SH-SY5Y (cell line): ENCODE results near the gene KIAA1549.

ENCODE experiments used
- GATA2 ChIP-seq: IDR thresholded peaks from 2 replicates; pipeline ENCODE4 v1.6.1; 2011; ENCODE audit warnings: mild to moderate bottlenecking, low read depth, low read length
- GATA3 ChIP-seq: IDR thresholded peaks from 2 replicates; pipeline ENCODE4 v1.6.1; 2011; ENCODE audit warnings: low read depth, mild to moderate bottlenecking, low read length, moderate library complexity

Gene KIAA1549

DNA sequence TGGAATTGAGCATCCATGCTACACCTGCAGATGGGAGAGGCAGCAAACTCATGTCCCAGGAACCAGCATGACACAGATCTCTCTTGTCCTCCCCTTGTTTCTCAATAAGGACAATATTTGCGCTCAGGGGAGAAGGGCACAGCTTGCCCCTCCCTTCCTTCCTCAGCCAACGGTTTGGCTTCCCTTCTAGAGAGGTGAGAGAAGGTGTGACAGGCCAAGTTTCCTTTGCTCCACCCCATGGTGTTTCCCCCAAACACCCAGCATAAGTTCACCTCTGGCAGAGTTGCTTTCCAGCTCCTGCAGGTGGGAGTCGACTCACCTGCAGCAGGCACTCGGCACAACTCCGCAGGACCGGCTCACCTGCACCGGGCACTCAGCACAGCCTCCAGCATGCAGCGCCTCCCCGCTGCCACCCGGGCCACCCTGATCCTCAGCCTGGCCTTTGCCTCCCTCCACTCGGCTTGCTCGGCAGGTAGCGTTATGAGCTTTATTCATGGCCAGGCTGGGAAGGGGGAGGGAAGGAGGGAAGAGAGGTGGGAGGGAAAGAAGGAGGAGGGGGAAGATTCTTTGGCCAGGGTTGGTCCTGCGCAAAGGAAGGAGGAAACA is 183.4 kb downstream of the KIAA1549 start, which contains the start of the genes ATP6V0A4 and TMEM213:
Gene ATP6V0A4, minus strand, starts transcription at position 482 of the 606 bp plus-strand sequence. CDS start 26,949 bp downstream, outside the sequence.
Gene TMEM213, plus strand, starts transcription at position 280 of the 606 bp plus-strand sequence. Its CDS starts 111 bp downstream, at position 391.
- TF ChIP-seq GATA3 (no peak), GATA2 (no peak)

DNA sequence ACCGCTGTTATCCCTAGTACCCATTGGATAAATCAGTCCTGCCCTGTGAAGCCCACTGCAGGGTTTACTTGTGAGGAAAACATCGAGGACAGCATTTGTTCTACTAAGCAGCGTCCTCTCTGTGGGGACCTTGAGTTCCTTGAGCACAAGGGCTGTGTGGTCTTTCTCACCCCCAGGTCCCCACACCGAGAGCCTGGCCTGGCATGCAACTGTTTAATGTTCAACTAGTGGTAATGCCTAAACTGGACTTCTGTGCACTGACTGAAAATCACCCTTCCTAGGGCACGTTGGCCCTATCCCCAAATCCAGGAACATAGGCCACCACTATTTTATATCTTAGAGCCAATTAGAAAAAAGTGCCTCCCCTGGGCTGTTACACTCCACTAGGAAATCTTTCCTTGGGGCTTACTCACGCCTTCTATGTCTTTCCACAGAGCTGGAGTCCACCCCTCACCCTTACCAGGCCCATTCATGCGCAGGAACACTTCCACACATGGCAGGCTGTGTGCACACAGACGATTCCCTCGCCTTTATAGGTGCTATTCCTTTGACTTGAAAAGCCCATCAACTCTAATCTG is 185.1 kb downstream of the KIAA1549 start:
- TF ChIP-seq GATA3 (no peak), GATA2 (no peak)

DNA sequence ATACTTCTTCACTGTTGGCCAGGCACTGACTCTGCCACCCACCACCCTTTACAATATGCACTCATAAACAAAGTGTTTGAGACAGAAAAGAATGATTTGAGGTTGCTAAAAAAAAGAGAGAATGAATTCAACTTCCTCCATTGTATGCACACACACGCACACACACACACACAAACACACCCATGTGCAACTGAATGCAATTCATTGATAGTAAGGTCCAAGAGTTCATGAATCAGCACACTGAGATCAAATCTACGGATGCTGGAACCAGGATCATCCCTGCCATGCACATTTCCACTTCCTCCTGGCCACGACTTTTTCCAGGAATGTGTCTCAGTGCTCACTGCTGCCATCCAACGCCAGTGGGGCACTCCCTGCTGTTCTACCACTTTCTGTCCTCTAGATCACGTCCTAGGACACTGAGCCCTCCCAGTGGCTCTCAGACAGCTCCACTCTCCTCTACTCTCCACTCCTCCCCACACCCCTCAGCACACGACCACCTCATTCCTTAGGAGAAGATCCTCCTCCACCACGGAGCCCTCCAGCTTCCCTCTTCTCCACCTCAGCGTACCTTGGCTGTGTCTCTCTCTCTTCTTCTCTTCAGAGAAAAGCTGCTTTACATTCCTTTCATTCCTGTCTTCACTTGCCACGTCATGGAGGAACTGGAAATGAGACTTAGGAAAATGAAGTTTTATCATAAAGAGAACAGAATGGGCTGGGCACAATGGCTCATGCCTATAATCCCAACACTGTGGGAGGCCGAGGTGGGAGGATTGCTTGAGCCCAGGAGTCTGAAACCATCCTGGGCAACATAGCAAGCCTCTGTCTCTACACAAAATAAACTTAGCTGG is 195.4 kb downstream of the KIAA1549 start:
- no peak for TF ChIP-seq GATA3
- no peak for TF ChIP-seq GATA2

DNA sequence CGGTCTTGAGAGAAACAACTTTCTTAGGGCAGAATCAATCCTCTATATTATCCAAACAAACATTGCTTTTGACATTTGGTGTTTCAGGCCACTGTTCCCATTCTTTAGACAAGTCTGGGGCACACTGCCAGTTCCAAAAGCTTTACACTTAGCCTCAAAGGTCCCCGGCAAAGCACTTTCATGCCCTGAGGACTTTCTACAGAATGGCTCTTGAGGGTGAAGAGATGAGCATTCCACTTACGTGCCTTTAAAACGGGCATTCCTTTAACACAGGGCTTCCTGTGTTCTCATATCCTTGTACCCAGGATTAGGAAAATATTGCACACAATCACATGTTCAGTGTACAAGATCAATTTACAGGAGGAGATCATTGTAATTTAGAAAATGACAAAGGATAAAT is 196.5 kb downstream of the KIAA1549 start:
- TF ChIP-seq GATA3 (no peak), GATA2 (no peak)
